Measurements from ENCODE around the gene NPHS1. TPM values are rescaled to one million over a fixed set of nuclear protein-coding genes. Genes with fewer than 3 reads are reported as not detected.

NPHS1 gene
- total and polyA plus RNA-seq, 2 experiments from 2014 or later: not detected

DNA sequence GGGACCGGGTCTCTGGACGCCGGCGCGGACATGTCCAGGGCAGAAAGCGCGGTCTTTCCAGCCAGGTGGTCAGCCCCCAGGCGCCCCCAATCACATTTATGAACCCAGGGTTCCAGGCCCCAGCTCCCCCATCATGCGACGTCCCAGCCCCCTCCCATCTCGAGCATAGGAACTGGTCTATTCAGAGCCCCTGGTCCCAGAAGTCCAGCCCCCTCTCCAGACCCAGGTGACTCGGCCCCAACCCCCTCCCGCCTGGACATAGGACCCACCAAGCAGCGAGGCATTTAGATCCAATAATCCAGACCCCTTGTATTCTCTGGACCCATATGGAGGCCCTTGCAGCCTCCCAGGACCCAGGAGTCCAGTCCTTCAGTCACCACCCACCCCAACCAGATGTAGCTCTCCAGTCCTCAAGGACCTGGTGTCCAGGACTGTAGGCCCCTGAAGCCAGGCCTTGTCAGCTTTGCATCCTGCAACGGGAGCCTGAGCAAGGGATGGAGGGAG lies 16.6 kb upstream of the NPHS1 start:
- TF ChIP-seq EZH2phosphoT487 (IDR thresholded peaks at IDR 0.05; ENCODE audit: insufficient read depth, low read depth) (no peak), EZH2 (IDR thresholded peaks at IDR 0.05; ENCODE audit: insufficient read depth, poor library complexity, severe bottlenecking) (no peak)
- H3K4me1 ChIP-seq (ENCODE audit: insufficient read depth): no peaks in the 10 kb centered on the region
- H3F3A ChIP-seq (ENCODE audit: insufficient read depth): no peaks in the 10 kb centered on the region
- no peak overlapping the region for H3K27ac ChIP-seq
- peak overlapping the region; percentile 63 for H3K4me3 ChIP-seq
- in situ Hi-C loops (cut with MboI): no loop called here
- no peaks in the 10 kb centered on the region for H3K9me3 ChIP-seq (ENCODE audit: low read depth)
- peak overlapping the region; percentile 52 for H2AFZ ChIP-seq
- no peak overlapping the region for H3K9ac ChIP-seq
- H3K27me3 ChIP-seq (replicated peaks; ENCODE audit: insufficient read depth): no peaks in the 10 kb centered on the region; the same call in 1 of the 2 replicates
- no peak for DNase-seq
- H3K36me3 ChIP-seq (ENCODE audit: low read depth): no peaks in the 10 kb centered on the region
- no peaks in the 10 kb centered on the region for H3K9me2 ChIP-seq (ENCODE audit: insufficient read depth)
- H4K20me1 ChIP-seq (ENCODE audit: insufficient read depth): no peaks in the 10 kb centered on the region
- WGBS, 2 experiments (ENCODE audit: low coverage in 1 of 2, low lambda C conversion rate in 2 of 2, missing lambda C conversion rate in 2 of 2): 11 to 18% methylated on average over 4 to 8 of the region's 15 CpGs
- H3K4me2 ChIP-seq (ENCODE audit: unreplicated experiment): peak overlapping the region; percentile 55
- no peaks in the 10 kb centered on the region for H3K79me2 ChIP-seq (ENCODE audit: insufficient read depth)

DNA sequence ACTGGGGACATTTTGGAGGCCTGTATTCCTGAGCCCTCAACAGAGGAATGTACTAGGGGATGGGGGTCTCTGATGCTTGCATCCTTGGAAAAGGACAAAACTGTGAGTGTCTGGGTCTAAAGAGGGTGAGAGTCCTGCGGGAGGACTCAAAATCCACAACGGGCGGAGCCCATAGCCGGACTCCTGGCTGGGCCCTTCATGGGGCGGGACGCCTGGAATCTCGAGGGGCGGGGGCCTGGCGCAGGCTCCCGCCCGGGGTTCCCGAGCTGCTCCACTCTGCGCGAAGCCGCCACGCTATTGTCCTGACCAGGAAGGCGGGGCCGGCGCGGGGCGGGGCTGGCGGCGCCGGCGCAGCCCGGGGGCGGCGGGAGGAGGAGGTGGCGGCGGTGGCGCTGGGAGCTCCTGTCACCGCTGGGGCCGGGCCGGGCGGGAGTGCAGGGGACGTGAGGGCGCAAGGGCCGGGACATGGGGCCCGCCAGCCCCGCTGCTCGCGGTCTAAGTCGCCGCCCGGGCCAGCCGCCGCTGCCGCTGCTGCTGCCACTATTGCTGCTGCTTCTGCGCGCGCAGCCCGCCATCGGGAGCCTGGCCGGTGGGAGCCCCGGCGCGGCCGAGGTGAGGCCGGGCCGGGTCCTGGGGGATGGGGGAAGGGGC lies 16.0 kb upstream of the NPHS1 start, which contains the start of gene APLP1:
Gene APLP1, plus strand, starts transcription at position 403 of the 651 bp plus-strand sequence. Its CDS starts 63 bp downstream, at position 466.
- WGBS, 2 experiments (ENCODE audit: low coverage in 1 of 2, low lambda C conversion rate in 2 of 2, missing lambda C conversion rate in 2 of 2): 0 to 2% methylated on average over 20 to 32 of the region's 60 CpGs
- peak within 1 kb of the TSS; percentile 61 for H3K4me2 ChIP-seq (ENCODE audit: unreplicated experiment)
- H3K9me2 ChIP-seq (ENCODE audit: insufficient read depth): no peaks in the 10 kb centered on the region
- H3K36me3 ChIP-seq (ENCODE audit: low read depth): no peaks in the 10 kb centered on the region
- no peaks in the 10 kb centered on the region for H3F3A ChIP-seq (ENCODE audit: insufficient read depth)
- TF ChIP-seq EZH2 (IDR thresholded peaks at IDR 0.05; ENCODE audit: insufficient read depth, poor library complexity, severe bottlenecking) (no peak), EZH2phosphoT487 (IDR thresholded peaks at IDR 0.05; ENCODE audit: insufficient read depth, low read depth) (no peak)
- no peaks in the 10 kb centered on the region for H3K9me3 ChIP-seq (ENCODE audit: low read depth)
- DNase-seq: peak; percentile 79
- H3K79me2 ChIP-seq (ENCODE audit: insufficient read depth): no peaks in the 10 kb centered on the region
- H3K4me3 ChIP-seq: peak within 1 kb of the TSS; percentile 63
- H2AFZ ChIP-seq: peak within 1 kb of the TSS; percentile 52
- no peaks in the 10 kb centered on the region; the same call in 1 of the 2 replicates for H3K27me3 ChIP-seq (replicated peaks; ENCODE audit: insufficient read depth)
- in situ Hi-C loops (cut with MboI): no loop called here
- H3K27ac ChIP-seq: no peak within 1 kb of the TSS
- no peak within 1 kb of the TSS for H3K9ac ChIP-seq
- no peaks in the 10 kb centered on the region for H3K4me1 ChIP-seq (ENCODE audit: insufficient read depth)
- H4K20me1 ChIP-seq (ENCODE audit: insufficient read depth): no peaks in the 10 kb centered on the region

DNA sequence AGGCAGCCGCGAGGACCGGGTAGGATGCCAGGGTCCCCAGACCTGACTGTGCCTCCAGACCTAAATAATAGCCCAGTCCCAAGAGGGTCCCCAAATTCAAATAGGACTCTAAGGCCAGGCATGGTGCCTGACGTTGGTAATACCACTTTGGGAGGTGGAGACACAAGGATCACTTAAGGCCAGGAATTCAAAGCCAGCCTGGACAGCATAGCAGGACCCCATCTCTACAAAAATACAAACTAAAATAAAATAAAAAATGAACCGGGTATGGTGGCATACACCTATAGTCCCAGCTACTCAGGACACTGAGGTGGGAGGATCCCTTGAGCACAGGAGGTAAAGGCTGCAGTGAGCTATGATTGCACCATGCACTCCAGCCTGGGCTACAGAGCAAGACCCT lies 10.7 kb upstream of the NPHS1 start:
- 59 to 60% methylated on average over 5 of the region's 5 CpGs for WGBS, 2 experiments (ENCODE audit: low coverage in 1 of 2, low lambda C conversion rate in 2 of 2, missing lambda C conversion rate in 2 of 2)

DNA sequence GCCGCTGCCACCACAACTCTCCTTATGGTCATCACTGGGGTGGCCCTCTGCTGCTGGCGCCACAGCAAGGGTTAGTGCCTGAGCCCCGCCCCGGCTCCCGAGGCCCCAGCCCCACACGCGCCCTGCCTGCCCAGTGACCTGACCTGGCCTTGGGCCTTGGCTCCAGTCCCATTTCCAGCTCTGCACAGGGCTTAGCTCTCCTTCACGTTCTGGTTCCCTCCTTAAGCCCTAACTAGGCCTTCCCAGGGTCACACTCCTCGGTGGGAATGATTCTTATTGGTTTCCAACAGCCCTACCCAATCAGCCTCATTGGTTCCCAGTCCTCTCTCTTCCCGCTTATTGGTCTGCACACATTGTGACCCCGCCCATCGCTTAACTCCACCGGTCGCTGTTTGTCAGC lies 10.2 kb upstream of the NPHS1 start:
- no peak overlapping the region for H3K27ac ChIP-seq

More for the DNA sequence above, 10.7 kb upstream of the NPHS1 start:
- Histone ChIP-seq H3F3A (ENCODE audit: insufficient read depth) (no peaks in the 10 kb centered on the region), H3K4me1 (ENCODE audit: insufficient read depth) (no peaks in the 10 kb centered on the region), H3K36me3 (ENCODE audit: low read depth) (no peaks in the 10 kb centered on the region), H3K27me3 (replicated peaks; ENCODE audit: insufficient read depth) (peaks cover 33% of the 10 kb centered on the region), H3K9ac (no peak overlapping the region), H4K20me1 (ENCODE audit: insufficient read depth) (no peaks in the 10 kb centered on the region), H3K27ac (no peak overlapping the region), H2AFZ (no peak overlapping the region), H3K9me3 (ENCODE audit: low read depth) (no peaks in the 10 kb centered on the region), H3K4me3 (no peak overlapping the region), H3K9me2 (ENCODE audit: insufficient read depth) (no peaks in the 10 kb centered on the region), H3K79me2 (ENCODE audit: insufficient read depth) (no peaks in the 10 kb centered on the region), H3K4me2 (ENCODE audit: unreplicated experiment) (no peak overlapping the region)
- DNase-seq: no peak
- in situ Hi-C loops (cut with MboI): no loop called here
- no peak for TF ChIP-seq EZH2 (IDR thresholded peaks at IDR 0.05; ENCODE audit: insufficient read depth, poor library complexity, severe bottlenecking)
- no peak for TF ChIP-seq EZH2phosphoT487 (IDR thresholded peaks at IDR 0.05; ENCODE audit: insufficient read depth, low read depth)

More for the DNA sequence above, 10.2 kb upstream of the NPHS1 start:
- Histone ChIP-seq H3K4me3 (no peak overlapping the region), H3K4me2 (ENCODE audit: unreplicated experiment) (no peak overlapping the region), H3K4me1 (ENCODE audit: insufficient read depth) (no peaks in the 10 kb centered on the region), H3K27me3 (replicated peaks; ENCODE audit: insufficient read depth) (peaks cover 38% of the 10 kb centered on the region), H3F3A (ENCODE audit: insufficient read depth) (no peaks in the 10 kb centered on the region), H2AFZ (no peak overlapping the region), H3K79me2 (ENCODE audit: insufficient read depth) (no peaks in the 10 kb centered on the region), H3K36me3 (ENCODE audit: low read depth) (no peaks in the 10 kb centered on the region), H3K9me3 (ENCODE audit: low read depth) (no peaks in the 10 kb centered on the region), H4K20me1 (ENCODE audit: insufficient read depth) (no peaks in the 10 kb centered on the region), H3K9ac (no peak overlapping the region), H3K9me2 (ENCODE audit: insufficient read depth) (no peaks in the 10 kb centered on the region)
- no peak for DNase-seq
- in situ Hi-C loops (cut with MboI): no loop called here
- TF ChIP-seq EZH2phosphoT487 (IDR thresholded peaks at IDR 0.05; ENCODE audit: insufficient read depth, low read depth): no peak
- 57 to 58% methylated on average over 12 to 14 of the region's 14 CpGs for WGBS, 2 experiments (ENCODE audit: low coverage in 1 of 2, low lambda C conversion rate in 2 of 2, missing lambda C conversion rate in 2 of 2)
